Cerebellar cortex (tissue), 1 donor: Measurements from ENCODE around the gene OR56A4.

Source experiments
- DNase-seq: peaks from one replicate; pipeline ENCODE4 v3.0.0-alpha.2; 2015; ENCODE audit warnings: low spot score

The OR56A4 gene

GRCh38 chr11:6006846-6007245 is at the start of gene OR56A4:
TSS of gene OR56A4 (minus strand) at chr11:6006946. CDS start at chr11:6002992, 3,954 bp downstream.
- no peak for DNase-seq

- DNase-seq: no peak
Observed at GRCh38 chr11:6055569-6055968, 48.8 kb upstream of the OR56A4 start.

DNA sequence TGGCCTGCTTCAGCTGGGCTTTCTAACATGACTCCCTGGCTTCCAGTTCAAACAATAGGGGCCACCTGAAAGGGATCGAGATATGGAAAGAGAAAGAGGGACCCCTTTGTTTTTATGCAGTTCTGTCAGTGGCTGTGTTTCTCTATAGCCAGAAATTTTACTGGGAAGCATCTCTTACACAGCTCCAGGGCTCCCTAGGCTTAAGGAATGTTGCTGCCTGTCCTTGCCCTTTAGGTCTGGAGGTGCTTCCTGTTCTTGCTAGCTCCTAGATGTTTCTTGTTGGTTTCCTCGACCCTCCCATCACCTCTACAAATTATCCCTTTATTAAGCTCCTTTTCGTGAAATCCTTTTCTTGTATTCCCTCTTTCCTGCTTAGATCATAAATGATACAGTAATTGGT is 45.6 kb upstream of the OR56A4 start:
- DNase-seq: no peak

DNA sequence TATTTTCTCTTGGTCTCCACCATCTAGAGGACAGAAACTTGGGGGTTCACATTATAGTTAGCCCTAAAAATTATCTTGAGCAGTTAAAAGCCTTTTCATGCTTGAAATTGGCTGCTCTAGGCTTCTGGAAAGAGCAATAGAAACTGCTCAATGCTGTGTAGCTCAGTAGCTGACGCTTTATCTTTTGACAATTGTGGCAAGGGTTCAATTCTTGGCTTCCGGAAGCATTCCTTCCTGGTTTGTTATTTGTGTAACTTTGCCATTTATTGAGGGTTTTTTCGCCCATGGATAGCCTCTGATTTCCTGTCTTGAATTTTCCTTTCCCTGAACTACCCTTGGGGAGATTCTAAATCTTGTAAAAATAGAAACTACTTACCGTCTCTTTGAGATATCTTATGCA is 34.1 kb upstream of the OR56A4 start:
- no peak for DNase-seq

DNA sequence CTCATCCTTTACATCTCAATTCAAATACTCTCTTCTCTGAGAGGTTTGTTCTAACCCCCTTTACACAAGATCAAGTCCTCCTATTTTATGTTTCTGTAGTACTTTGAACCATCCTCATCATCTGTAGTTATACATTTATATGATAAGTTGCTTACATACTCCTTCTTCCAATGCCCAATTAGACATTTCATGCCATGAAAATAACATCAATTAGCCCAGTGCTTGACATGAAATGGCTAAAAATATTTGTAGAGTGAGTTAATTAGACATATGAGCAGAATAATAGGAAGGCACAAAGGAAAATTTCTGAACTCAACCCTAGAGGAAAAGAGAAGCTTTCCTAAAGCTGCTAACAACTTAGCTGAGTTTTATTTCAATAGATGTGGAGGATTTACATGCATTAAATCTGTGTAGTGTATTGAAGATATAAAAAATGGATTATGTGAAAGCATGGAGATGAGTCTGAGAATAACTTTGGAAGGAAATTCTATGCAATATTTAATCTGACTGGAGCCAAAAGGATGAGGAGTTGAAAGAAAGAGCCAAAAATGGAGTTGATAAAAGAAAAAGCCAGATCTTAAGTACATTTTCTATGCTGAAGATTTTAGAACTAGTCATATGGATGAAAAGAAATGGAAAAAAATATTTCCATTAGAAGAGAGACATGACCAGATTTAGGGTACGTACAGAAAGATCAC is 24.1 kb upstream of the OR56A4 start, which contains the start of gene OR56A1:
Gene OR56A1, minus strand, starts transcription at position 51 of the 698 bp plus-strand sequence. CDS start 3,066 bp downstream, outside the sequence.
- no peak for DNase-seq

DNA sequence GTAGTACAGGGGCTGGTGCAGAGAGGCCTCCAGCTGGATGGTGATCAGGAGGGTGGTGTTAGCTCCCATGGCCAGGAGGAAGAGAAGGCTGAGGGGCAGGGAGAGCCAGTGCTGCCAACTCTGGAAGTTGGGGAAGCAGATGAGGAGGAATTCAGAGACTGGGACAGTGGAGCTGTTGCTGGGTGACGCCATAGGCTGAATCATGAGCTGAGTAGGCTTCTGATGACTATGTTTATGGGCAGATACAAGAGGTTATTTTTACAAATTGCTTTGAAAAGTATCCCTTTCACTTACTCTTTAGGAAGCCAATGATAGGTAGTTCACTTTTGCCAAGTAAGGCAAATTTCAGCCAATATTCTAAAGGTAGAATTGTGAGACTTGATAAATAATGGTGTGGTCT is 20.8 kb upstream of the OR56A4 start:
- DNase-seq: no peak

GRCh38 chr11:6025056-6025455 is 18.3 kb upstream of the OR56A4 start:
- no peak for DNase-seq

DNA sequence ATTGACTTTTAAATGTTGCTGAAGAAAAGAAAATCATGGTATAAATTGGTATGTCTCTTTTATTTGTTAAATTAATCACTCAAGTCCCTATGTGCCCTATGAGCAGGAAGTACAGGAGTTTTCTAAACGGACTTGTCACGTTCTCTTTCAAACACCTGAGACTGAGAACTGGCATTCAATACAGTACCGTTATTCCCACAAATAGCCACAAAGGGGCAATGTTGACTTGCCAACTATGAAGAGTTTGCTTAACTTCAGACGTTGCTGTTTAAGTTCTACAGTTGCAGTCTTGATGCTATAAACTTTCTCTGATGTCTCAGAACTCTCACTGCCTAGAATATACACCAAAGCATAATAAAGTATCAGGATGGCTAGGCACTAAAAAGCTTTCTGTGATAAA is 16.2 kb upstream of the OR56A4 start:
- DNase-seq: peak; percentile 51

- DNase-seq: no peak
Observed at GRCh38 chr11:6013042-6013441, 6.3 kb upstream of the OR56A4 start.

DNA sequence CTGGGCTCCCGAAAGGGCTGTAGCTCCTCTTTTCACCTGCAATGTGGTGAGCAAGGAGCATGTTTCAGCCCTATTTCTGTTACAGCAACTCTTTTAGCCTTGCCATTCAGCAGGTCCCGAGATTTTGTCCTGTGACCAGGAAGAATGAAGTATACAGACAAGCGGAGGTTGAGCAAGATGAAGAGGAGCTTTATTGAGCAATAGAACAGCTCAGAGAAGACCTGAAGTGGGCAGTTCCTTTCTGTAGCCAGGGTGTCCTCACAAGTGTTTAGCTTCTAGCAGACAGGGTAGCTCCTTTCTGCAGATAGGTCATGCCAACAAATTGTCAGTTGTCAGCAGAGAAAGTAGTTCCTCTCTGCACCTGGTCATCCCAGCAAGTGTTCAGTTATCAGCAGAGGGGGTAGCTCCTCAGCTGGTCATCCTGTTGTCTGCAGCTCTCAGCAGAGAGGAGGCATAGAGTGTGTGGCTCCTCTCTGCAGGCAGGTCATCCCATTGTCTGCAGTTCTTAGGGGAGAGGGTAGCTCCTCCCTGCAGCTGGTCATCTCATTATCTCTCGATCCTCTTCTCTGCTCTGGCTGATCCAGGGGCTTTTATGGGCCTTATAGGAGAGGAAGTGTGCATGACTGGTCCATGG is 5.4 kb upstream of the OR56A4 start:
- no peak for DNase-seq

GRCh38 chr11:6006395-6006794 is 351 bp downstream of the OR56A4 start:
- DNase-seq: no peak

- no peak for DNase-seq
Observed at GRCh38 chr11:6002202-6002699, 4.5 kb downstream of the OR56A4 start.

DNA sequence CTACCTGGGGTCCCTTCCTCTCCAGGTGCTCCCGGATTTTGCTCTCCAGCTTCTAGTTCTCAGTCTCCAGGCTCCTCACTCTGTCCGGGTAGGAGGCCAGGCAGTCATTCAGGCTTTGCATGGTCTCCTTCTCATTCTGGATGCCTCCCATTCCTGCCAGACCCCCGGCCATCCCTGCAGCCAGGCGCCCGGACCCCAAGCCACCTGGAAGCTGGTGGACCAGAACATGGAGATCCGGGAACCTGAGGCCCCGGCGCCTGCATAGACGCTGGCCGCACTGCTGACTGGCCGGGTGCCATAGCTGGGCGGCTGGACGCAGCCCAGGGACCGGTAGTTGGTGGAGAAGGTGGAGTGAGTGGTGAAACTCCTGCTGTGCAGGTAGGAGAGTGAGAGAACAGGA is 12.0 kb downstream of the OR56A4 start:
- no peak for DNase-seq

- peak; percentile 48 for DNase-seq
Observed at GRCh38 chr11:5992604-5993251, 14.0 kb downstream of the OR56A4 start.

DNA sequence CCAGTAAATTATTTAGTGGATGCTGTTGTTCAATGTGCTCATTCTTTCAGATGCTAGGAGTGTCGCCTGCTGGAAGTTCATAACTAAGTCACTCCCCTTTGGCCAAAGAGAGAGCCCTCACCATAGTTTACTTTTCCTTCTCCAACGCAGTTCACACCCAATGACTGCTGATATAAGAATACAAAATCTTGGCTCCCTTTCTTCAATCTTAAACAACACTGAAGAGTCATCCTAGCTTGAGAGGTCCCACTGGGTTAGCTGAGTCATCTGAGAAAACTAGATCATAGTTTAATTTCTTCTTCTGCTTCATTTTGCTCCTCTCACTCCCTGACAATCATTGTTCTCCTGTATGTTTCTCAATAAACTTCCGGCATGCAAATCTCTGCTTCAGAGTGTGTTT is 14.6 kb downstream of the OR56A4 start:
- DNase-seq: no peak

DNA sequence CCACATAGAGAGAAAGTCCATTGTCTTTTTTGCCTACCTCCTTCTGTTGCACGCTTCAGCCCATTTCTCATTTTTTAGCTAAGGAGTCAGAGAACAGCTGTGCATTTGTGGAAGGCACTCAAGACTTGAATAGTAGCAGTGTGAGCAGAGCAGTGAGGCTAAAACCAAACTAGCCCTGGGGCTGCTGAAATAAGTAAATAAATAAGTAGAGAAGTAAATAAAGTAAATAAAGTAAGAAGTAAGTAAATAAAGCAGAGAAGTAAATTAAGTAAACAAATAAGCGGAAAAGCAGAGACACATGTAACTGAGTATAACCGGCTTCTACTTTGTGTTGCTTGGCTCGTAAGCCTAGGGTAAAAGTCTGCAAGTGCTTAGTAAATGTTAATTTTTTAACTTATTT is 17.5 kb downstream of the OR56A4 start:
- no peak for DNase-seq

DNA sequence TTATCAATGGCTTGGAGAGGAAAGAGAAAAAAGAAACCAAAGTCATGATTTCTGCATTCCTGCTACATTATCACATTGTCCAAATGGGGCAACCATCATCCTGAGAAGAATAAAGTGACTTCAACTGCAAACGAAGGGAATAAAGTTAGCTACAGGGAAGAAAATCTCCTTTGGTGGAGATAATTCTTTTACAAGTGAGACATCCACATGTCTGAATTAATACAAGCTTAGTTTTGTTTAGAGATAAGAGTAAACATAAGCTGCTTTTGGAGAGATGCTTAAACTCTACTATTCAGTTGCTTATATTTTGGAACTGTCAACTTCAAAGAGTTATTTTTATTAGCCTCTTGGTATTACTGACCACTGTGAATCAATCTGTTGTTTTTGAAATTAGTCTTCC is 19.9 kb downstream of the OR56A4 start, which contains the start of gene OR52L1:
Gene OR52L1, minus strand, starts transcription at position 101 of the 400 bp plus-strand sequence. Its CDS starts 55 bp downstream, at position 46.
- DNase-seq: no peak

GRCh38 chr11:5983443-5983842 is 23.3 kb downstream of the OR56A4 start:
- DNase-seq: no peak

GRCh38 chr11:5973530-5973929 is 33.2 kb downstream of the OR56A4 start:
- DNase-seq: no peak

DNA sequence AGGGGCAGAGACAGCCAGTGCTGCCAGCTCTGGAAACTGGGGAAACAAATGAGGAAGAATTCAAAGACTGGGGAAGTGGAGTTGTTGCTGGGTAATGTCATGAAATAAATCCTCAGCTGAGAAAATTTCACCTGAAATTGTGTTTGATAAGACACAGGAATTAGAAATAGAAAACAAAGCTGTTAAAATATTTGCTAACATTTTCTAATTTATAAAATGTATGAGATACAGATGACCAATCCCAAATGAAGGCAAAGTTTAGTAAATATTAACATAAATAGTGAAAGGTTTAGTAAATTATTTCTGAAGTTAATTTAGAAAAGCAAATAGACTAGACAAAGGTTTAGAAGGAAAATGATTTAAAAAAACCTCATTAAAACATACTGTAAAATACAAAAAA is 38.4 kb downstream of the OR56A4 start, which contains the start of gene OR56A5:
Gene OR56A5, minus strand, starts transcription at position 101 of the 400 bp plus-strand sequence. Its CDS starts 0 bp downstream, at position 101.
- no peak for DNase-seq

GRCh38 chr11:5967708-5968107 is 39.0 kb downstream of the OR56A4 start:
- DNase-seq: no peak

DNA sequence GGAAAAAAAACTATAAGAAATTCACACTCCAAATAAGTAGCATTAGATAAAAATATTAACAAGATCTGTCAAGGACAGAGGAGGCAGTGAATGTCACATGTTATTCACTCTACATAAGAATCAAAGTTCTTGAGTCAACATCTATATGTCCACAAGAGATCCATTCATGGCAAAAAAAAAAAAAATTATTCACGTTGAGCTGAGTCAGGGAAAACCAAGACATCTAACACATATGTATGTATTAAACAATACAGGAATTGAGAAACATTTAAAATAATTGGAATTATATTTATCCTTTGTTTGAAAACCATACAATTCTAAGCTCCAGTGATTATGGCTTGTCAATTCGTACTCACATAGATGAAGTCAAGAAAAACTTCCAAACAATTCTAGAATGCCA is 39.8 kb downstream of the OR56A4 start:
- no peak for DNase-seq
